Progenitor cell of endocrine pancreas (in vitro differentiated cells): Measurements from ENCODE around the gene NDUFA3. TPM values are rescaled to one million over a fixed set of nuclear protein-coding genes. Genes with fewer than 3 reads are reported as not detected.
"Not testable (repeated sequence)": the region's sequence is repeated elsewhere in the genome, so short reads cannot be mapped to it uniquely, and the experiment has no call there.

Experiments
- DNase-seq: peaks from one replicate; pipeline ENCODE4 v3.0.0; 2021; ENCODE audit warnings: low spot score; ENCODE audit not compliant: unreplicated experiment
- H3K27ac Mint-ChIP-seq: 2 replicates; pipeline ENCODE4 v1.8.0; 2021; ENCODE audit warnings: mild to moderate bottlenecking, moderate library complexity, mixed read lengths
- H3K27me3 Mint-ChIP-seq: 2 replicates; pipeline ENCODE4 v1.8.0; 2021; ENCODE audit warnings: mixed read lengths
- H3K36me3 Mint-ChIP-seq: 2 replicates; pipeline ENCODE4 v1.8.0; 2022; ENCODE audit warnings: mixed read lengths; ENCODE audit not compliant: insufficient read depth
- H3K4me1 Mint-ChIP-seq: 2 replicates; pipeline ENCODE4 v1.8.0; 2021; ENCODE audit warnings: low read depth, mixed read lengths
- H3K4me3 Mint-ChIP-seq: 2 replicates; pipeline ENCODE4 v1.8.0; 2021; ENCODE audit warnings: low read depth, mild to moderate bottlenecking, moderate library complexity, mixed read lengths
- H3K9me3 Mint-ChIP-seq: 2 replicates; pipeline ENCODE4 v1.8.0; 2021; ENCODE audit warnings: low read depth, mixed read lengths
- total RNA-seq: library from RNA; stranded (reverse); gene quantifications from 2 replicates; pipeline ENCODE4 v1.2.1, GENCODE V29; 2021
- TF ChIP-seq, protein P1 (sequence below): fragments of 200-600 bp; sonication (generic); IDR thresholded peaks from one replicate; pipeline ENCODE4 v1.5.0; 2021; ENCODE audit warnings: antibody characterized with exemption, mild to moderate bottlenecking; ENCODE audit not compliant: unreplicated experiment

Gene NDUFA3
- total RNA-seq, 1 donor from 2014 or later = 162 TPM

DNA sequence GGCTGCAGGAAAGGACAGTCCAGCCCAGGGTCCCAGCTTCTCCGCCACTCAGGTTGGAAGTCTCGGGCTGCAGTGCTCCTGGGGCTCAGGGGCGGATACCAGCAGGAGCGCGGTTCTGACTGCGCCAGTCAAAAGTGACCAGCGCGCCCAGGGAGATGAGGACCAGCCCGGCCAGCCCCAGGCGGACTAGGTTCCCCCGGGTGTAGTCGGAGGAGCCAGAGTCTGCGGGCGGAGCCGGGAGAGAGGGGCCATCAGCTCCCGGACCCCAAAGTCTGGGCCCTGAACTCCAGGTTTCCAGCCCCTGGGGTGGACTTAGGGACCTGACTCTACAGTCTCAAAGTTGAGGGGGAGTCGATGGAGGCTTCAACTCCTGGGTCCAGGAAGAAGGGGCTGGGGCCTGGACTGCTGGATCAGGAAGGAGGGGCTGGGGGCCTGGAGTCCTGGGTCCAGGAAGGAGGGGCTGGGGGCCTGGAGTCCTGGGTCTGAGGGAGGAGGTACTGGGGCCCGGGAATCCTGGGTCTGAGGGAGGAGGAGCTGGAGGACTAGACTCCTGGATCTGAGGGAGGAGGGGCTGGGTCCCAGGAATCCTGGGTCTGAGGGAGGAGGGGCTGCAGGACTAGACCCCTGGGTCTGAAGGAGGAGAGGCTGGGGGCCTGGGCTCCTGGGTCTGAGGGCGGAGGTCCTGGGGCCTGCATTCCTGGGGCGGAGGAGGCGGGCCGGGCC lies 7.4 kb upstream of the NDUFA3 start:
- H3K4me1 Mint-ChIP-seq = no peaks in the 10 kb centered on the region
- H3K27me3 Mint-ChIP-seq = peaks cover 49% of the 10 kb centered on the region
- no peaks in the 10 kb centered on the region for H3K36me3 Mint-ChIP-seq
- no peak overlapping the region for H3K4me3 Mint-ChIP-seq
- no peak for DNase-seq
- TF ChIP-seq, protein P1, sequence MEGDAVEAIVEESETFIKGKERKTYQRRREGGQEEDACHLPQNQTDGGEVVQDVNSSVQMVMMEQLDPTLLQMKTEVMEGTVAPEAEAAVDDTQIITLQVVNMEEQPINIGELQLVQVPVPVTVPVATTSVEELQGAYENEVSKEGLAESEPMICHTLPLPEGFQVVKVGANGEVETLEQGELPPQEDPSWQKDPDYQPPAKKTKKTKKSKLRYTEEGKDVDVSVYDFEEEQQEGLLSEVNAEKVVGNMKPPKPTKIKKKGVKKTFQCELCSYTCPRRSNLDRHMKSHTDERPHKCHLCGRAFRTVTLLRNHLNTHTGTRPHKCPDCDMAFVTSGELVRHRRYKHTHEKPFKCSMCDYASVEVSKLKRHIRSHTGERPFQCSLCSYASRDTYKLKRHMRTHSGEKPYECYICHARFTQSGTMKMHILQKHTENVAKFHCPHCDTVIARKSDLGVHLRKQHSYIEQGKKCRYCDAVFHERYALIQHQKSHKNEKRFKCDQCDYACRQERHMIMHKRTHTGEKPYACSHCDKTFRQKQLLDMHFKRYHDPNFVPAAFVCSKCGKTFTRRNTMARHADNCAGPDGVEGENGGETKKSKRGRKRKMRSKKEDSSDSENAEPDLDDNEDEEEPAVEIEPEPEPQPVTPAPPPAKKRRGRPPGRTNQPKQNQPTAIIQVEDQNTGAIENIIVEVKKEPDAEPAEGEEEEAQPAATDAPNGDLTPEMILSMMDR = no peak
- no peak overlapping the region for H3K27ac Mint-ChIP-seq
- peaks cover 3% of the 10 kb centered on the region for H3K9me3 Mint-ChIP-seq

DNA sequence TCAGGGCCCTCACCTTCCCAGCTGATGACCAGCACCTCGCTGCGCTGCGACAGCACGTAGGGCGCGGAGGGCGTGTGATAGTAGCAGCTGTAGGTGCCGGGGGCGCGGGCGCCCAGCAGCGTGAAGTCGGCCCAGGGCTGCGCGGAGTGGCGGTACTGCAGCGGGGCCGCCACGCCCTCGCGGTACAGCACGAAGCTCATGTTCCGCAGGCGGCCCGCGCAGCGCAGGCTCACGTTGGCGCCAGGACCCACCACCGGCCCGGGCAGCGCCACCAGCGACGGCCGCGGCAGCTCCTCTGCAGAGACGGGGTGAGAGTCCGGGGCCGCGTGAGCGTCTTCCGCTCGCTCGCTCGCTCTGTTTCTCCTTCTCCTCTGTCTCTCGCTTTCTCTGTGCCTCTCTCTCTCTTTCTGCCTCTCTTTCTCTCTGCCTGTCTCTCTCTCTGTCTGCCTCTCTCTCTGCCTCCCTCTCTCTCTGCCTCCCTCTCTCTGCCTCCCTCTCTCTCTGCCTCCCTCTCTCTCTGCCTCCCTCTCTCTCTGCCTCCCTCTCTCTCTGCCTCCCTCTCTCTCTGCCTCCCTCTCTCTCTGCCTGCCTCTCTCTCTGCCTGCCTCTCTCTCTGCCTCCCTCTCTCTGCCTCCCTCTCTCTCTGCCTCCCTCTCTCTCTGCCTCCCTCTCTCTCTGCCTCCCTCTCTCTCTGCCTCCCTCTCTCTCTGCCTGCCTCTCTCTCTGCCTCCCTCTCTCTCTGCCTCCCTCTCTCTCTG lies 6.6 kb upstream of the NDUFA3 start:
- not testable (repeated sequence) for H3K4me3 Mint-ChIP-seq, H3K36me3 Mint-ChIP-seq, H3K9me3 Mint-ChIP-seq, H3K4me1 Mint-ChIP-seq
- Mint-ChIP-seq H3K27ac (peak overlapping the region; percentile 51), H3K27me3 (peaks cover 46% of the 10 kb centered on the region)
- peak; percentile 38 for DNase-seq
- TF ChIP-seq, protein P1 = peak; percentile 9

DNA sequence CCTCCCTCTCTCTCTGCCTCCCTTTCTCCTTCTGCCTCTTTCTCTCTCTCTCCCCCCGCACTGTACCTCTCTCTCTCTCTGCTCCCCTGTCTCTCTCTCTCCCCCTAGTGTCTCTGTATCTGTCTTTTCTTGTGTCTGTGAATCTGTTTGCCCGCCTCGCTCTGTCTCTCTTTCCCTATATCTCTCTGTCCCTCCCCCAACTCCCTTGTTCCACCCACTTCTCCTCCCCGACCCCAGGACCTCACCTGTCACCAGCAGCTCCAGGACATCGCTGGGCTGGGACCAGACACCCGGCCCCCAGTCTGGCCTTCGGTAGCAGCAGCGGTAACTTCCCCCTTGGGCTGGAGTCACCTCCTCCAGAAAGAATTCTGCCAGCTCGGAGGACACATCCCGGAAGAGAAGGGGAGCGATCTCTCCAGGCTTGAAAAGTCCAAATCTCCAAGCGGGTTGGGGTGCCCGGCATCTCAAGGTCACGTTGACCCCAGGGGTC lies 6.0 kb upstream of the NDUFA3 start:
- TF ChIP-seq, protein P1 = no peak
- H3K27me3 Mint-ChIP-seq = peaks cover 43% of the 10 kb centered on the region
- no peaks in the 10 kb centered on the region for H3K4me1 Mint-ChIP-seq
- H3K9me3 Mint-ChIP-seq = peaks cover 3% of the 10 kb centered on the region
- DNase-seq = no peak
- no peak overlapping the region for H3K4me3 Mint-ChIP-seq
- H3K36me3 Mint-ChIP-seq = no peaks in the 10 kb centered on the region
- no peak overlapping the region for H3K27ac Mint-ChIP-seq

DNA sequence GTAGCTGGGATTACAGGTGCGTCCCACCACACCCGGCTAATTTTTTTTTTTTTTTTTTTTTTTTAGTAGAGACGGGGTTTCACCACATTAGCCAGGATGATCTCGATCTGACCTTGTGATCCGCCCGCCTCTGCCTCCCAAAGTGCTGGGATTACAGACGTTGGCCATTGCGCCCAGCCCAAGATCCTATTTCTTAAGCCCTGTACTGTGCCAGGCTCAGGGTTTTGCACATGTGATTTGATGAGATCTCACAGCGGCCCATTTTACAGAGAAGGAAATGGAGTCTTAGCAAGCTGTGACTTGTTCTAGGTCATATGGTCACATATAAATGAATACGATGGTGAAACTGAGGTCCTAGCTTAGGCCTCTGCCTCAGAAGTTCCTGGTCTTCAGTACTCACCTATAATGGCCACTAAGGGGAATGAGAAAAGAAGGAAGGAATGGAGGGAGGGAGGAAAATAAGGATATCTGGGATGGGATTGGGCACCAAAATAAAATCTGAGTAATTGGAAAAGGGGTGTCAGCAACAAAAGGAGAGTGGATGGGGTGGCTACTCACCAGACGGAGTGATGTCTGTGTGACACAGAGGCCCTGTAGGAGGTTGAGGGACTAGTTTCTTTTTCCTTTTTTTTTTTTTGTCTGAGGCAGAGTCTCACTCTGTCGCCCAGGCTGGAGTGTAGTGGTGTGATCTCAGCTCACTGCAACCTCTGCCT lies 3.3 kb upstream of the NDUFA3 start:
- no peaks in the 10 kb centered on the region for H3K36me3 Mint-ChIP-seq
- no peaks in the 10 kb centered on the region for H3K9me3 Mint-ChIP-seq
- peaks cover 3% of the 10 kb centered on the region for H3K4me1 Mint-ChIP-seq
- TF ChIP-seq, protein P1 = no peak
- no peak overlapping the region for H3K27ac Mint-ChIP-seq
- H3K4me3 Mint-ChIP-seq = no peak overlapping the region
- peaks cover 30% of the 10 kb centered on the region for H3K27me3 Mint-ChIP-seq
- DNase-seq = no peak

DNA sequence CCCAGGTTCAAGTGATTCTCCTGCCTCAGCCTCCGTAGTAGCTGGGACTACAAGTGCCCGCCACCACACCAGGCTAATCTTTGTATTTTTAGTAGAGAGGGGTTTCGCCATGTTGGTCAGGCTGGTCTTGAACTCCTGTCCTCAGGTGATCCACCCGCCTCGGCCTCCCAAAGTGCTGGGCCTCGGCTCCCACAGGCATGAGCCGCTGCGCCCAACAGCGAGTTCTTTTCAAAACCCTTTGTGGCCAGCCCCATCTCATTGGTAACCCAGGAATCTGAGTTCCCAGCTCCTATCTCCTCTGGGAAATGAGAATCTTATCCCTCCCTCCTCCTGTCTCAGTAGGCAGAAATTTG lies 2.8 kb upstream of the NDUFA3 start:
- peaks cover 25% of the 10 kb centered on the region for H3K27me3 Mint-ChIP-seq
- DNase-seq, H3K27ac Mint-ChIP-seq: not testable (repeated sequence)

More for the DNA sequence above, 2.8 kb upstream of the NDUFA3 start:
- not testable (repeated sequence) for H3K9me3 Mint-ChIP-seq, H3K36me3 Mint-ChIP-seq, H3K4me1 Mint-ChIP-seq, H3K4me3 Mint-ChIP-seq
